Stimulated activated naive CD8-positive, alpha-beta T cell treated with anti-CD3 and anti-CD28 coated beads, Interleukin-15, amount 100 ng/mL, for 72 hours (primary cell): ENCODE measurements around the gene PARD6G.

ENCODE experiments used
- ATAC-seq: fragments of 150-1000 bp; cut with Tn5 transposase; 2 replicates; pipeline ENCODE4 v1.10.0; 2021; ENCODE audit warnings: mild to moderate bottlenecking, moderate library complexity
- DNase-seq, 2 donors: peaks; one replicate each; pipeline ENCODE4 v3.0.0; 2021 to 2022
- H3K27ac Mint-ChIP-seq, 2 donors: one replicate each; pipeline ENCODE4 v1.8.0; 2022; ENCODE audit warnings: mild to moderate bottlenecking in 2 of 2, mixed read lengths in 2 of 2, moderate library complexity in 2 of 2
- H3K27me3 Mint-ChIP-seq: one replicate; pipeline ENCODE4 v1.8.0; 2022; ENCODE audit warnings: mixed read lengths
- H3K4me1 Mint-ChIP-seq: one replicate; pipeline ENCODE4 v1.8.0; 2022; ENCODE audit warnings: mild to moderate bottlenecking, mixed read lengths
- H3K4me3 Mint-ChIP-seq, 2 donors: one replicate each; pipeline ENCODE4 v1.8.0; 2022; ENCODE audit warnings: mild to moderate bottlenecking in 2 of 2, mixed read lengths in 2 of 2, moderate library complexity in 1 of 2
- H3K9me3 Mint-ChIP-seq, 2 donors: one replicate each; pipeline ENCODE4 v1.8.0; 2022; ENCODE audit warnings: mixed read lengths in 2 of 2

Gene PARD6G

GRCh38 chr18:80163183-80163582 is 84.1 kb downstream of the PARD6G start:
- peaks cover 65% of the 10 kb centered on the region for H3K27me3 Mint-ChIP-seq
- H3K9me3 Mint-ChIP-seq, result peaks cover 13 to 32% of the 10 kb centered on the region in 2 donors
- no peaks in the 10 kb centered on the region for H3K4me1 Mint-ChIP-seq
- H3K4me3 Mint-ChIP-seq, result no peak overlapping the region
- DNase-seq (no peak), ATAC-seq (no peak)
- H3K27ac Mint-ChIP-seq, result no peak overlapping the region

- Mint-ChIP-seq H3K4me3 (no peak overlapping the region), H3K9me3 (peaks cover 13 to 32% of the 10 kb centered on the region in 2 donors), H3K27ac (no peak overlapping the region), H3K4me1 (no peaks in the 10 kb centered on the region), H3K27me3 (peaks cover 58% of the 10 kb centered on the region)
- ATAC-seq (no peak), DNase-seq (no peak)
Measured at GRCh38 chr18:80161781-80162417, 85.4 kb downstream of the PARD6G start.

- no peaks in the 10 kb centered on the region for H3K4me1 Mint-ChIP-seq
- DNase-seq (peak; percentile 61 to 65), ATAC-seq (peak; percentile 87)
- peak overlapping the region; percentile 50 to 61 for H3K4me3 Mint-ChIP-seq
- H3K9me3 Mint-ChIP-seq, result peaks cover 9 to 20% of the 10 kb centered on the region in 2 donors
- H3K27me3 Mint-ChIP-seq, result peaks cover 49% of the 10 kb centered on the region
- peak overlapping the region in 1 of 2 donors; percentile 71 for H3K27ac Mint-ChIP-seq
Measured at GRCh38 chr18:80159713-80160636, 87.3 kb downstream of the PARD6G start.

GRCh38 chr18:80158365-80158764 is 88.9 kb downstream of the PARD6G start:
- Mint-ChIP-seq H3K4me3 (no peak overlapping the region), H3K4me1 (no peaks in the 10 kb centered on the region), H3K27ac (no peak overlapping the region), H3K9me3 (peaks cover 0 to 4% of the 10 kb centered on the region in 2 donors), H3K27me3 (peaks cover 36% of the 10 kb centered on the region)
- DNase-seq, result no peak
- ATAC-seq, result no peak

GRCh38 chr18:80157708-80158343 is 89.5 kb downstream of the PARD6G start:
- Mint-ChIP-seq H3K27ac (no peak overlapping the region), H3K9me3 (no peaks in the 10 kb centered on the region), H3K27me3 (peaks cover 31% of the 10 kb centered on the region), H3K4me3 (no peak overlapping the region), H3K4me1 (no peaks in the 10 kb centered on the region)
- peak; percentile 59 to 69 for DNase-seq
- ATAC-seq, result peak; percentile 32

GRCh38 chr18:80154293-80154692 is 93.0 kb downstream of the PARD6G start:
- ATAC-seq, result peak; percentile 95
- Mint-ChIP-seq H3K27ac (no peak overlapping the region), H3K27me3 (peaks cover 8% of the 10 kb centered on the region), H3K9me3 (no peaks in the 10 kb centered on the region), H3K4me3 (no peak overlapping the region), H3K4me1 (no peaks in the 10 kb centered on the region)
- DNase-seq, result peak; percentile 37 to 74

GRCh38 chr18:80149667-80150066 is 97.6 kb downstream of the PARD6G start:
- no peak for DNase-seq

GRCh38 chr18:80148326-80149199 is 98.8 kb downstream of the PARD6G start:
- H3K4me3 Mint-ChIP-seq, result peak overlapping the region; percentile 76 to 83
- H3K9me3 Mint-ChIP-seq, result no peaks in the 10 kb centered on the region
- peaks cover 14% of the 10 kb centered on the region for H3K4me1 Mint-ChIP-seq
- no peak for ATAC-seq
- DNase-seq, result no peak
- H3K27ac Mint-ChIP-seq, result peak overlapping the region in 1 of 2 donors; percentile 19
- peaks cover 21% of the 10 kb centered on the region for H3K27me3 Mint-ChIP-seq

More at GRCh38 chr18:80149667-80150066, 97.6 kb downstream of the PARD6G start:
- H3K4me1 Mint-ChIP-seq, result peaks cover 14% of the 10 kb centered on the region
- no peak overlapping the region for H3K27ac Mint-ChIP-seq
- peaks cover 21% of the 10 kb centered on the region for H3K27me3 Mint-ChIP-seq
- H3K4me3 Mint-ChIP-seq, result no peak overlapping the region
- no peak for ATAC-seq
- no peaks in the 10 kb centered on the region for H3K9me3 Mint-ChIP-seq

- Mint-ChIP-seq H3K27me3 (peaks cover 21% of the 10 kb centered on the region), H3K27ac (peak overlapping the region in 1 of 2 donors; percentile 19), H3K9me3 (no peaks in the 10 kb centered on the region), H3K4me3 (peak overlapping the region; percentile 76 to 83), H3K4me1 (peaks cover 14% of the 10 kb centered on the region)
- ATAC-seq (peak; percentile 93), DNase-seq (peak; percentile 61 to 79)
Measured at GRCh38 chr18:80147418-80148325, 99.6 kb downstream of the PARD6G start.

- peak; percentile 32 for ATAC-seq
- no peak overlapping the region for H3K27ac Mint-ChIP-seq
- H3K4me3 Mint-ChIP-seq, result peak overlapping the region; percentile 76 to 83
- DNase-seq, result no peak
- H3K27me3 Mint-ChIP-seq, result peaks cover 21% of the 10 kb centered on the region
- H3K4me1 Mint-ChIP-seq, result peaks cover 14% of the 10 kb centered on the region
- H3K9me3 Mint-ChIP-seq, result no peaks in the 10 kb centered on the region
Measured at GRCh38 chr18:80147037-80147417, 100.3 kb downstream of the PARD6G start.

GRCh38 chr18:80145196-80145804 is 102.0 kb downstream of the PARD6G start:
- no peak overlapping the region for H3K4me3 Mint-ChIP-seq
- H3K27ac Mint-ChIP-seq, result no peak overlapping the region
- peaks cover 16% of the 10 kb centered on the region for H3K27me3 Mint-ChIP-seq
- peaks cover 14% of the 10 kb centered on the region for H3K4me1 Mint-ChIP-seq
- DNase-seq (no peak), ATAC-seq (no peak)
- no peaks in the 10 kb centered on the region for H3K9me3 Mint-ChIP-seq

GRCh38 chr18:80143881-80144280 is 103.4 kb downstream of the PARD6G start:
- ATAC-seq (no peak), DNase-seq (no peak)
- Mint-ChIP-seq H3K4me1 (peaks cover 12% of the 10 kb centered on the region), H3K27me3 (peaks cover 9% of the 10 kb centered on the region), H3K27ac (no peak overlapping the region), H3K4me3 (no peak overlapping the region), H3K9me3 (no peaks in the 10 kb centered on the region)

GRCh38 chr18:80140455-80140985 is 106.8 kb downstream of the PARD6G start:
- H3K9me3 Mint-ChIP-seq, result no peaks in the 10 kb centered on the region
- no peak overlapping the region for H3K4me3 Mint-ChIP-seq
- ATAC-seq, result peak; percentile 35
- no peak overlapping the region for H3K27ac Mint-ChIP-seq
- no peaks in the 10 kb centered on the region for H3K27me3 Mint-ChIP-seq
- DNase-seq, result no peak
- H3K4me1 Mint-ChIP-seq, result no peaks in the 10 kb centered on the region
